Measurements from ENCODE around the gene STK10.
"Not testable (repeated sequence)": the region's sequence is repeated elsewhere in the genome, so short reads cannot be mapped to it uniquely, and the experiment has no call there.

STK10 gene

GRCh38 chr5:172219296-172219695 lies 31.3 kb upstream of the STK10 start:
- no peak overlapping the region for H3K4me2 ChIP-seq
- peaks cover 75 to 100% (median 96%) of the 10 kb centered on the region in 11 experiments for H3K36me3 ChIP-seq
- H3K9ac ChIP-seq = no peak overlapping the region
- H3K27ac ChIP-seq = no peak overlapping the region
- H3K4me1 ChIP-seq = peaks cover 6 to 20% (median 7%) of the 10 kb centered on the region in 10 experiments; a peak in 19 of 20 replicates
- no peaks in the 10 kb centered on the region for H3K27me3 ChIP-seq
- TF ChIP-seq Cebpa-rat (IDR thresholded peaks at IDR 0.05) = no peak
- peaks cover 17 to 45% (median 31%) of the 10 kb centered on the region in 11 experiments for H3K9me3 ChIP-seq (replicated peaks in 1 of 11)
- H4K20me1 ChIP-seq = peaks cover 0 to 38% (median 6%) of the 10 kb centered on the region in 11 experiments; a peak in 9 of 22 replicates
- H3K4me3 ChIP-seq = no peak overlapping the region

- H3K27ac ChIP-seq = no peak overlapping the region; a peak in 1 of 22 replicates
- no peak overlapping the region for H3K9ac ChIP-seq
- no peak overlapping the region for H3K4me2 ChIP-seq
- H3K4me3 ChIP-seq = no peak overlapping the region
- peaks cover 90 to 100% (median 98%) of the 10 kb centered on the region in 11 experiments for H3K36me3 ChIP-seq
- peaks cover 0 to 46% (median 17%) of the 10 kb centered on the region in 11 experiments; a peak in 11 of 22 replicates for H4K20me1 ChIP-seq
- H3K27me3 ChIP-seq = no peaks in the 10 kb centered on the region
- peaks cover 0 to 13% (median 0%) of the 10 kb centered on the region in 10 experiments; a peak in 1 of 20 replicates for H3K4me1 ChIP-seq
- TF ChIP-seq Cebpa-rat (IDR thresholded peaks at IDR 0.05) = no peak
- H3K9me3 ChIP-seq (replicated peaks in 1 of 11) = peaks cover 17 to 35% (median 30%) of the 10 kb centered on the region in 11 experiments
These were observed 28.3 kb upstream of the STK10 start for GRCh38 chr5:172216345-172216744.

GRCh38 chr5:172213126-172213525 lies 25.1 kb upstream of the STK10 start:
- TF ChIP-seq Cebpa-rat (IDR thresholded peaks at IDR 0.05) = no peak
- Histone ChIP-seq H3K27me3 (no peaks in the 10 kb centered on the region), H4K20me1 (peaks cover 0 to 58% (median 17%) of the 10 kb centered on the region in 11 experiments; a peak in 12 of 22 replicates), H3K9ac (no peak overlapping the region), H3K36me3 (peaks cover 72 to 100% (median 93%) of the 10 kb centered on the region in 11 experiments), H3K9me3 (replicated peaks in 1 of 11) (peaks cover 0 to 6% (median 0%) of the 10 kb centered on the region in 11 experiments; a peak in 1 of 22 replicates), H3K27ac (no peak overlapping the region), H3K4me1 (peaks cover 1 to 24% (median 4%) of the 10 kb centered on the region in 10 experiments; a peak in 15 of 20 replicates), H3K4me2 (no peak overlapping the region), H3K4me3 (no peak overlapping the region)

- no peak for TF ChIP-seq Cebpa-rat (IDR thresholded peaks at IDR 0.05)
- Histone ChIP-seq H3K9me3 (replicated peaks in 1 of 11) (0 out of 22 replicates have a peak, but pooled peaks cover 0 to 6% (median 0%) of the 10 kb centered on the region in 11 experiments), H3K27me3 (no peaks in the 10 kb centered on the region), H3K27ac (no peak overlapping the region), H4K20me1 (peaks cover 0 to 68% (median 21%) of the 10 kb centered on the region in 11 experiments; a peak in 12 of 22 replicates), H3K4me3 (no peak overlapping the region), H3K9ac (no peak overlapping the region), H3K4me1 (peaks cover 12 to 34% (median 15%) of the 10 kb centered on the region in 10 experiments; a peak in 16 of 20 replicates), H3K36me3 (peaks cover 60 to 98% (median 83%) of the 10 kb centered on the region in 11 experiments), H3K4me2 (no peak overlapping the region)
These were observed 23.7 kb upstream of the STK10 start for GRCh38 chr5:172211676-172212075.

- H3K27me3 ChIP-seq = no peaks in the 10 kb centered on the region
- H3K4me1 ChIP-seq = peaks cover 12 to 35% (median 17%) of the 10 kb centered on the region in 10 experiments; a peak in 16 of 20 replicates
- 0 out of 22 replicates have a peak, but pooled peaks cover 0 to under 1% (median 0%) of the 10 kb centered on the region in 11 experiments for H3K9me3 ChIP-seq (replicated peaks in 1 of 11)
- TF ChIP-seq Cebpa-rat (IDR thresholded peaks at IDR 0.05) = no peak
- peaks cover 46 to 86% (median 66%) of the 10 kb centered on the region in 11 experiments for H3K36me3 ChIP-seq
- H3K27ac ChIP-seq = no peak overlapping the region
- H4K20me1 ChIP-seq = peaks cover 0 to 53% (median 9%) of the 10 kb centered on the region in 11 experiments; a peak in 12 of 22 replicates
- H3K4me3 ChIP-seq = no peak overlapping the region
- no peak overlapping the region for H3K4me2 ChIP-seq
- H3K9ac ChIP-seq = no peak overlapping the region
These were observed 21.7 kb upstream of the STK10 start for GRCh38 chr5:172209714-172210113.

GRCh38 chr5:172207511-172207910 lies 19.5 kb upstream of the STK10 start:
- no peak for TF ChIP-seq Cebpa-rat (IDR thresholded peaks at IDR 0.05)
- Histone ChIP-seq H3K27ac (no peak overlapping the region), H3K9ac (peak overlapping the region in 1 of 11 experiments; percentile 32; a peak in 1 of 22 replicates), H3K36me3 (peaks cover 24 to 64% (median 44%) of the 10 kb centered on the region in 11 experiments), H3K4me2 (peak overlapping the region in 9 of 11 experiments; percentile 8 to 65 (median 41); a peak in 16 of 22 replicates), H3K4me1 (peaks cover 21 to 49% (median 28%) of the 10 kb centered on the region in 10 experiments; a peak in 19 of 20 replicates), H3K27me3 (no peaks in the 10 kb centered on the region), H3K4me3 (no peak overlapping the region), H3K9me3 (replicated peaks in 1 of 11) (no peaks in the 10 kb centered on the region), H4K20me1 (peaks cover 0 to 41% (median 5%) of the 10 kb centered on the region in 11 experiments; a peak in 10 of 22 replicates)

GRCh38 chr5:172205984-172206383 lies 18.0 kb upstream of the STK10 start:
- H3K4me3 ChIP-seq; H3K27me3 ChIP-seq; H3K9ac ChIP-seq; H3K27ac ChIP-seq; H3K9me3 ChIP-seq (replicated peaks in 1 of 11): not testable (repeated sequence)
- peak in 3 of 11 experiments; percentile 34 to 58 (median 38); a peak in 2 of 22 replicates for TF ChIP-seq Cebpa-rat (IDR thresholded peaks at IDR 0.05)
- Histone ChIP-seq H3K4me1 (peaks cover 21 to 49% (median 28%) of the 10 kb centered on the region in 10 experiments; a peak in 19 of 20 replicates), H3K36me3 (peaks cover 9 to 49% (median 30%) of the 10 kb centered on the region in 11 experiments), H4K20me1 (peaks cover 0 to 41% (median 5%) of the 10 kb centered on the region in 11 experiments; a peak in 10 of 22 replicates), H3K4me2 (0 out of 22 replicates have a peak overlapping the region, but pooled peaks of 2 of the 11 experiments have one; percentile 7 to 20)

- H3K4me1 ChIP-seq = peaks cover 8 to 32% (median 14%) of the 10 kb centered on the region in 10 experiments; a peak in 18 of 20 replicates
- H4K20me1 ChIP-seq = no peaks in the 10 kb centered on the region
- peaks cover 0 to 2% (median 0%) of the 10 kb centered on the region in 11 experiments; a peak in 3 of 22 replicates for H3K36me3 ChIP-seq
- no peak overlapping the region for H3K9ac ChIP-seq
- no peak overlapping the region for H3K4me2 ChIP-seq
- no peak overlapping the region for H3K27ac ChIP-seq
- H3K9me3 ChIP-seq (replicated peaks in 1 of 11) = peaks cover 0 to 11% (median 5%) of the 10 kb centered on the region in 11 experiments; a peak in 9 of 22 replicates
- no peak overlapping the region for H3K4me3 ChIP-seq
- no peaks in the 10 kb centered on the region for H3K27me3 ChIP-seq
- no peak for TF ChIP-seq Cebpa-rat (IDR thresholded peaks at IDR 0.05)
These were observed 12.5 kb upstream of the STK10 start for GRCh38 chr5:172200476-172200875.

- Histone ChIP-seq H4K20me1 (no peaks in the 10 kb centered on the region), H3K9me3 (replicated peaks in 1 of 11) (peaks cover 0 to 11% (median 5%) of the 10 kb centered on the region in 11 experiments; a peak in 9 of 22 replicates), H3K27me3 (no peaks in the 10 kb centered on the region), H3K36me3 (no peaks in the 10 kb centered on the region; a peak in 2 of 22 replicates), H3K4me1 (peaks cover 8 to 32% (median 14%) of the 10 kb centered on the region in 10 experiments; a peak in 18 of 20 replicates), H3K4me2 (peak overlapping the region in 2 of 11 experiments; percentile 18 to 28; a peak in 4 of 22 replicates), H3K9ac (no peak overlapping the region), H3K27ac (no peak overlapping the region), H3K4me3 (no peak overlapping the region)
- TF ChIP-seq Cebpa-rat (IDR thresholded peaks at IDR 0.05) = no peak
These were observed 11.4 kb upstream of the STK10 start for GRCh38 chr5:172199446-172199845.

- H4K20me1 ChIP-seq, H3K27me3 ChIP-seq, H3K27ac ChIP-seq, H3K9ac ChIP-seq, H3K36me3 ChIP-seq, H3K4me3 ChIP-seq, H3K4me2 ChIP-seq: not testable (repeated sequence)
- peaks cover 0 to 11% (median 5%) of the 10 kb centered on the region in 11 experiments; a peak in 9 of 22 replicates for H3K9me3 ChIP-seq (replicated peaks in 1 of 11)
- peaks cover 0 to 17% (median 3%) of the 10 kb centered on the region in 10 experiments; a peak in 9 of 20 replicates for H3K4me1 ChIP-seq
These were observed 9.8 kb upstream of the STK10 start for GRCh38 chr5:172197775-172198174.

Data from BLaER1 treated with 17β-estradiol and CSF1 and Interleukin-3, amounts not matched to agents 10 nM and 100 nM (cell line).